ENCODE data around the gene CAMKMT.

- no peak for TF ChIP-seq CTCF (IDR thresholded peaks at IDR 0.05; ENCODE audit: insufficient read depth, low read length, poor library complexity, severe bottlenecking)
- TF ChIP-seq EZH2phosphoT487 (conservative IDR thresholded peaks at IDR 0.05; ENCODE audit: low read length), result no peak
Observed at GRCh38 chr2:44550561-44550960, 188.8 kb downstream of the CAMKMT start.
